Tibial nerve (tissue), 4 donors: ENCODE measurements around the gene ANAPC5. TPM values are rescaled to one million over a fixed set of nuclear protein-coding genes. Genes with fewer than 3 reads are reported as not detected.

Experiments used
- DNase-seq, 2 donors: peaks; one replicate each; pipeline ENCODE4 v3.0.0-alpha.2; 2019; ENCODE audit warnings: low spot score in 2 of 2
- H3K27ac ChIP-seq, 4 donors: fragments of 200-600 bp; sonication (generic) in 3 of 4; one replicate each; pipeline ENCODE4 v1.5.1; 2017 to 2019; ENCODE audit warnings: mild to moderate bottlenecking in 1 of 4
- H3K27me3 ChIP-seq, 2 donors: fragments of 200-600 bp; sonication (generic) in 1 of 2; one replicate each; pipeline versions ENCODE4 v1.5.1 to v1.6.0; 2017 to 2019
- H3K36me3 ChIP-seq, 3 donors: fragments of 200-600 bp; sonication (generic); one replicate each; pipeline ENCODE4 v1.5.1; 2018 to 2019
- H3K4me1 ChIP-seq, 4 donors: fragments of 200-600 bp; sonication (generic) in 3 of 4; one replicate each; pipeline ENCODE4 v1.5.1; 2017 to 2019
- H3K4me3 ChIP-seq, 4 donors: fragments of 200-600 bp; sonication (generic) in 3 of 4; one replicate each; pipeline ENCODE4 v1.5.1; 2017 to 2019; ENCODE audit warnings: mild to moderate bottlenecking in 1 of 4, moderate library complexity in 1 of 4
- H3K9me3 ChIP-seq, 4 donors: fragments of 200-600 bp; sonication (generic) in 3 of 4; one replicate each; pipeline ENCODE4 v1.5.1; 2017 to 2019
- EP300 ChIP-seq, 2 donors: sonication (generic); formaldehyde crosslinking; IDR thresholded peaks; one replicate each; pipeline ENCODE4 v1.6.1; 2017; ENCODE audit warnings: antibody characterized with exemption in 2 of 2, mild to moderate bottlenecking in 1 of 2
- POLR2A ChIP-seq, 2 donors: fragments of 450-650 bp; IDR thresholded peaks; one replicate each; pipeline ENCODE4 v1.6.1; 2017; ENCODE audit warnings: antibody characterized with exemption in 2 of 2, mild to moderate bottlenecking in 2 of 2, moderate library complexity in 2 of 2
- WGBS, 2 donors: methylation state at CpG; one replicate each; pipeline ENCODE4 v1.1.5; 2018; 5-methylcytosine and 5-hydroxymethylcytosine counted together
- total RNA-seq, 4 donors: library from RNA; depleted of rRNA; stranded (reverse); fragments of >200 nt; gene quantifications; one replicate each; pipeline ENCODE4 v1.1.0, GENCODE V29; 2016
- TF ChIP-seq, protein P1 (sequence below), 5 experiments: fragments of 200-600 bp in 3 of 5; fragments of 450-650 bp in 2 of 5; sonication (generic) in 3 of 5; IDR thresholded peaks; one replicate each; pipeline ENCODE4 v1.5.1; 2016 to 2019; ENCODE audit warnings: antibody characterized with exemption in 5 of 5, mild to moderate bottlenecking in 3 of 5, moderate library complexity in 2 of 5

The ANAPC5 gene
- total RNA-seq, 4 donors from 2014 or later = 103 to 170 (median 139) TPM

- peaks cover 0 to 97% (median 14%) of the 10 kb centered on the region in 3 donors for H3K36me3 ChIP-seq
- H3K27ac ChIP-seq = no peak overlapping the region
- 95% methylated on average over 4 of the region's 4 CpGs for WGBS, 2 donors
- peaks cover 0 to 4% (median 0%) of the 10 kb centered on the region in 4 donors for H3K4me1 ChIP-seq
- TF ChIP-seq EP300 (IDR thresholded peaks at IDR 0.05) (no peak), POLR2A (IDR thresholded peaks at IDR 0.05) (no peak)
- TF ChIP-seq, protein P1, sequence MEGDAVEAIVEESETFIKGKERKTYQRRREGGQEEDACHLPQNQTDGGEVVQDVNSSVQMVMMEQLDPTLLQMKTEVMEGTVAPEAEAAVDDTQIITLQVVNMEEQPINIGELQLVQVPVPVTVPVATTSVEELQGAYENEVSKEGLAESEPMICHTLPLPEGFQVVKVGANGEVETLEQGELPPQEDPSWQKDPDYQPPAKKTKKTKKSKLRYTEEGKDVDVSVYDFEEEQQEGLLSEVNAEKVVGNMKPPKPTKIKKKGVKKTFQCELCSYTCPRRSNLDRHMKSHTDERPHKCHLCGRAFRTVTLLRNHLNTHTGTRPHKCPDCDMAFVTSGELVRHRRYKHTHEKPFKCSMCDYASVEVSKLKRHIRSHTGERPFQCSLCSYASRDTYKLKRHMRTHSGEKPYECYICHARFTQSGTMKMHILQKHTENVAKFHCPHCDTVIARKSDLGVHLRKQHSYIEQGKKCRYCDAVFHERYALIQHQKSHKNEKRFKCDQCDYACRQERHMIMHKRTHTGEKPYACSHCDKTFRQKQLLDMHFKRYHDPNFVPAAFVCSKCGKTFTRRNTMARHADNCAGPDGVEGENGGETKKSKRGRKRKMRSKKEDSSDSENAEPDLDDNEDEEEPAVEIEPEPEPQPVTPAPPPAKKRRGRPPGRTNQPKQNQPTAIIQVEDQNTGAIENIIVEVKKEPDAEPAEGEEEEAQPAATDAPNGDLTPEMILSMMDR (IDR thresholded peaks at IDR 0.05) = no peak
- H3K27me3 ChIP-seq = no peaks in the 10 kb centered on the region
- H3K9me3 ChIP-seq = no peaks in the 10 kb centered on the region
- no peak for DNase-seq
- H3K4me3 ChIP-seq = no peak overlapping the region
Measured at GRCh38 chr12:121330195-121330594, 22.0 kb downstream of the ANAPC5 start.

DNA sequence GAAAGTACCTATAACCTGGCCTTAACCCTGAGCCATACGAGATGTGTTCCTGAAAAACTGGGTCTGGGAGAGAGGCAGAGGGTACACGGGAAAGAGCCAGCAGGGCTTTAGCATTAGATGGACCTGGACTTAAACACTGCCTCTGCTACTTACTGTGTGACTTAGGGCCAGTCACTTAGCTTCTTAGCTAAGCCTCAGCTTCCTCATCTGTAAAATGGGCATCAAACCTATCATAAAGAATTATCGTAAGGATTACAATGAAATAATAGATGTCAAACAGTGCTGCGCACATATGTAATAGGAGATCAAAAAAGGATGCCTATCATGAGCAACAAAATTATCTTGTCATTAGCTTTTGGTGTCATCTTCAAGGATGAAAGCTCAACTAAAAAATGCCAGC lies 23.6 kb downstream of the ANAPC5 start:
- WGBS, 2 donors = 92% methylated on average over 4 of the region's 4 CpGs
- Histone ChIP-seq H3K4me1 (no peaks in the 10 kb centered on the region), H3K27me3 (no peaks in the 10 kb centered on the region), H3K36me3 (peaks cover 0 to 100% (median 20%) of the 10 kb centered on the region in 3 donors), H3K27ac (no peak overlapping the region), H3K4me3 (no peak overlapping the region), H3K9me3 (no peaks in the 10 kb centered on the region)
- TF ChIP-seq EP300 (IDR thresholded peaks at IDR 0.05) = no peak
- TF ChIP-seq POLR2A (IDR thresholded peaks at IDR 0.05) = no peak
- TF ChIP-seq, protein P1 (IDR thresholded peaks at IDR 0.05) = no peak
- no peak for DNase-seq

- Histone ChIP-seq H3K36me3 (peaks cover 0 to 100% (median 20%) of the 10 kb centered on the region in 3 donors), H3K9me3 (no peaks in the 10 kb centered on the region)
- 83 to 90% methylated on average over 19 to 21 of the region's 21 CpGs for WGBS, 2 donors
Measured at GRCh38 chr12:121326996-121327674, 25.1 kb downstream of the ANAPC5 start.

DNA sequence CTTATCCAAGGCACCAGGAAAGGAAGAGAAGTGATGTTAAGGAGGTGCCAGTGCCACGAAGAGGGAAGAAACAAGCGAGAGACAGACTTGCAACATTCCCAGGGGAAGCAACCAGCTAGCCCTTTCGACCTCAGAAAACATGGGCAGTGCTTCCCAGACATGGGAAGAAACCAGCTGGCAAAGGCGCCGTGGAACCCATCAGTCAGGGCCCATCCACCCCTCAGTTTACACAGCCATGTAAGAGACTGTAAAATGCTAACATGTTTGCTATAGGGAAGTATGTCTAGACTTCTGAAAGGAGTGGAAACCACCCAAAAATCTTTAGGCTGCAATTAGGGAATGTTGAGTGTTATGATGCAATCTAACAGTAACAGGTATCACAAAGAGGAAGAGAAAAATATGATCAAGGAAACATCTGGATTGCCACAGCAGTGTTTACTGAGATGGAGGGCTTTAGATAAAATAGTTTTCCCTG lies 26.3 kb downstream of the ANAPC5 start:
- TF ChIP-seq, protein P1 (IDR thresholded peaks at IDR 0.05) = no peak
- TF ChIP-seq EP300 (IDR thresholded peaks at IDR 0.05) (no peak), POLR2A (IDR thresholded peaks at IDR 0.05) (no peak)
- Histone ChIP-seq H3K4me1 (no peaks in the 10 kb centered on the region), H3K4me3 (no peak overlapping the region), H3K27me3 (no peaks in the 10 kb centered on the region), H3K27ac (no peak overlapping the region), H3K9me3 (no peaks in the 10 kb centered on the region), H3K36me3 (peaks cover 0 to 98% (median 20%) of the 10 kb centered on the region in 3 donors)
- DNase-seq = no peak
- WGBS, 2 donors = 66 to 70% methylated on average over 5 of the region's 5 CpGs

More at GRCh38 chr12:121326996-121327674, 25.1 kb downstream of the ANAPC5 start:
- no peaks in the 10 kb centered on the region for H3K4me1 ChIP-seq
- no peaks in the 10 kb centered on the region for H3K27me3 ChIP-seq
- TF ChIP-seq, protein P1 (IDR thresholded peaks at IDR 0.05) = no peak
- TF ChIP-seq POLR2A (IDR thresholded peaks at IDR 0.05) = no peak
- TF ChIP-seq EP300 (IDR thresholded peaks at IDR 0.05) = no peak
- H3K27ac ChIP-seq = no peak overlapping the region
- no peak overlapping the region for H3K4me3 ChIP-seq
- no peak for DNase-seq

- no peak overlapping the region for H3K4me3 ChIP-seq
- TF ChIP-seq POLR2A (IDR thresholded peaks at IDR 0.05) (no peak), EP300 (IDR thresholded peaks at IDR 0.05) (no peak)
- TF ChIP-seq, protein P1 (IDR thresholded peaks at IDR 0.05) = no peak
- no peak for DNase-seq
- 84 to 91% methylated on average over 3 of the region's 3 CpGs for WGBS, 2 donors
- no peaks in the 10 kb centered on the region for H3K27me3 ChIP-seq
- H3K27ac ChIP-seq = no peak overlapping the region
- no peaks in the 10 kb centered on the region for H3K9me3 ChIP-seq
- peaks cover 0 to 98% (median 12%) of the 10 kb centered on the region in 3 donors for H3K36me3 ChIP-seq
- no peaks in the 10 kb centered on the region for H3K4me1 ChIP-seq
Measured at GRCh38 chr12:121323908-121324307, 28.3 kb downstream of the ANAPC5 start.
